Subcutaneous preadipocyte (primary cell): ENCODE results near the gene SLC18A3. TPM values are rescaled to one million over a fixed set of nuclear protein-coding genes. Genes with fewer than 3 reads are reported as not detected.

Source experiments
- total RNA-seq: library from RNA; depleted of rRNA; stranded (reverse); fragments of >200 nt; gene quantifications from 2 replicates; pipeline ENCODE4 v1.2.3, GENCODE V29; 2012

The SLC18A3 gene
- total RNA-seq, result not detected in 2 replicates

GRCh38 chr10:49610114-49610457, at the start of gene SLC18A3:
SLC18A3 (plus strand) TSS chr10:49610310; CDS start chr10:49610741, 431 bp downstream.

GRCh38 chr10:49613882-49614241, 3.8 kb downstream of the SLC18A3 start, which contains the start of gene CHAT:
CHAT (plus strand) TSS chr10:49614037; CDS start chr10:49614190, 153 bp downstream.

Other genes with a start within 250 kb of the SLC18A3 start
- gene DRGX, start 214.2 kb upstream of the SLC18A3 start, total RNA-seq, result not detected in 2 replicates
- gene ERCC6, start 71.2 kb upstream of the SLC18A3 start, total RNA-seq, result 9.6 and 9.9 TPM in 2 replicates
- gene CHAT, start 3.7 kb downstream of the SLC18A3 start, total RNA-seq, result not detected in 2 replicates
- not detected in 2 replicates for gene C10orf53, start 69.3 kb downstream of the SLC18A3 start, total RNA-seq
- 0.59 TPM in 1 of 2 replicates, not detected in the other for gene OGDHL, start 152.0 kb downstream of the SLC18A3 start, total RNA-seq